ENCODE measurements around the gene ZNF148. TPM values are rescaled to one million over a fixed set of nuclear protein-coding genes. Genes with fewer than 3 reads are reported as not detected.

Gene ZNF148
- total RNA-seq, 1 experiment from 2014 or later, result 19.7 TPM

DNA sequence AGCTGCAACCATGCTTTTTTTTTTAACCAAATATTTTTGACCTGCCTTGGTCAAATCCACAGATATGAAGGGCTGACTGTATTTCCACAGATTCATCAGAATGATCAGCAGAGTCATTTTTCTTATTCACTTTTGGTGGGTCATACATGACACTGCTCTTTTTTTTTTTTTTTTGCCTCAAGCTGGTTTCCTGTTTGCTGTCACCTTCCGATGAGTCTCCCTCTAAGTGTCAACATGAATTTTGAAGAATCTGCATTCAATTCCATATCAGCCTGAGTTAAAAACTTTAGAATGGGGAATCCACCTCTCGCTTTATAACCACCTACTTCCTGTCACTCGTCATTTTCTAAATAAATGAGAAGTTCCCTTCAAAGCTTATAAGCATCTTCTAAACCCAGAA lies 160.4 kb downstream of the ZNF148 start:
- DNase-seq (ENCODE audit: low spot score) (no peak), ATAC-seq (no peak)
- Mint-ChIP-seq H3K36me3 (0 out of 2 replicates have a peak, but pooled peaks cover 2% of the 10 kb centered on the region), H3K4me1 (peaks cover 38% of the 10 kb centered on the region), H3K4me3 (no peak overlapping the region), H3K9me3 (no peaks in the 10 kb centered on the region), H3K27ac (no peak overlapping the region), H3K27me3 (ENCODE audit: low read depth) (peaks cover 13% of the 10 kb centered on the region; the same call in 1 of the 2 replicates)
- TF ChIP-seq EMX1 (CRISPR knock-in tag; IDR thresholded peaks at IDR 0.05) (no peak), MXD4 (CRISPR knock-in tag; IDR thresholded peaks at IDR 0.05; ENCODE audit: borderline replicate concordance) (no peak), JUN (CRISPR knock-in tag; IDR thresholded peaks at IDR 0.05) (no peak), TEAD4 (CRISPR knock-in tag; IDR thresholded peaks at IDR 0.05) (no peak), ZNF232 (CRISPR knock-in tag; IDR thresholded peaks at IDR 0.05) (no peak), FOXK1 (CRISPR knock-in tag; IDR thresholded peaks at IDR 0.05) (no peak), SMAD4 (CRISPR knock-in tag; IDR thresholded peaks at IDR 0.05) (no peak), SOX15 (CRISPR knock-in tag; IDR thresholded peaks at IDR 0.05) (no peak), ZNF671 (CRISPR knock-in tag; IDR thresholded peaks at IDR 0.05) (no peak), NR2C2 (CRISPR knock-in tag; IDR thresholded peaks at IDR 0.05) (no peak), HMGA2 (CRISPR knock-in tag; IDR thresholded peaks at IDR 0.05) (no peak), RELA (CRISPR knock-in tag; IDR thresholded peaks at IDR 0.05; ENCODE audit: borderline replicate concordance) (no peak), NR3C1 (CRISPR knock-in tag; conservative IDR thresholded peaks at IDR 0.05; ENCODE audit: low read depth) (no peak)
- TF ChIP-seq, protein P1, sequence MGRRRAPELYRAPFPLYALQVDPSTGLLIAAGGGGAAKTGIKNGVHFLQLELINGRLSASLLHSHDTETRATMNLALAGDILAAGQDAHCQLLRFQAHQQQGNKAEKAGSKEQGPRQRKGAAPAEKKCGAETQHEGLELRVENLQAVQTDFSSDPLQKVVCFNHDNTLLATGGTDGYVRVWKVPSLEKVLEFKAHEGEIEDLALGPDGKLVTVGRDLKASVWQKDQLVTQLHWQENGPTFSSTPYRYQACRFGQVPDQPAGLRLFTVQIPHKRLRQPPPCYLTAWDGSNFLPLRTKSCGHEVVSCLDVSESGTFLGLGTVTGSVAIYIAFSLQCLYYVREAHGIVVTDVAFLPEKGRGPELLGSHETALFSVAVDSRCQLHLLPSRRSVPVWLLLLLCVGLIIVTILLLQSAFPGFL (CRISPR knock-in tag; IDR thresholded peaks at IDR 0.05; ENCODE audit: borderline replicate concordance), result no peak
- TF ChIP-seq, protein P2, sequence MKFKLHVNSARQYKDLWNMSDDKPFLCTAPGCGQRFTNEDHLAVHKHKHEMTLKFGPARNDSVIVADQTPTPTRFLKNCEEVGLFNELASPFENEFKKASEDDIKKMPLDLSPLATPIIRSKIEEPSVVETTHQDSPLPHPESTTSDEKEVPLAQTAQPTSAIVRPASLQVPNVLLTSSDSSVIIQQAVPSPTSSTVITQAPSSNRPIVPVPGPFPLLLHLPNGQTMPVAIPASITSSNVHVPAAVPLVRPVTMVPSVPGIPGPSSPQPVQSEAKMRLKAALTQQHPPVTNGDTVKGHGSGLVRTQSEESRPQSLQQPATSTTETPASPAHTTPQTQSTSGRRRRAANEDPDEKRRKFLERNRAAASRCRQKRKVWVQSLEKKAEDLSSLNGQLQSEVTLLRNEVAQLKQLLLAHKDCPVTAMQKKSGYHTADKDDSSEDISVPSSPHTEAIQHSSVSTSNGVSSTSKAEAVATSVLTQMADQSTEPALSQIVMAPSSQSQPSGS (CRISPR knock-in tag; IDR thresholded peaks at IDR 0.05; ENCODE audit: borderline replicate concordance, low read depth), result no peak
- TF ChIP-seq, protein P3, sequence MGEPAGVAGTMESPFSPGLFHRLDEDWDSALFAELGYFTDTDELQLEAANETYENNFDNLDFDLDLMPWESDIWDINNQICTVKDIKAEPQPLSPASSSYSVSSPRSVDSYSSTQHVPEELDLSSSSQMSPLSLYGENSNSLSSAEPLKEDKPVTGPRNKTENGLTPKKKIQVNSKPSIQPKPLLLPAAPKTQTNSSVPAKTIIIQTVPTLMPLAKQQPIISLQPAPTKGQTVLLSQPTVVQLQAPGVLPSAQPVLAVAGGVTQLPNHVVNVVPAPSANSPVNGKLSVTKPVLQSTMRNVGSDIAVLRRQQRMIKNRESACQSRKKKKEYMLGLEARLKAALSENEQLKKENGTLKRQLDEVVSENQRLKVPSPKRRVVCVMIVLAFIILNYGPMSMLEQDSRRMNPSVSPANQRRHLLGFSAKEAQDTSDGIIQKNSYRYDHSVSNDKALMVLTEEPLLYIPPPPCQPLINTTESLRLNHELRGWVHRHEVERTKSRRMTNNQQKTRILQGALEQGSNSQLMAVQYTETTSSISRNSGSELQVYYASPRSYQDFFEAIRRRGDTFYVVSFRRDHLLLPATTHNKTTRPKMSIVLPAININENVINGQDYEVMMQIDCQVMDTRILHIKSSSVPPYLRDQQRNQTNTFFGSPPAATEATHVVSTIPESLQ (CRISPR knock-in tag; IDR thresholded peaks at IDR 0.05), result no peak
- TF ChIP-seq, protein P4, sequence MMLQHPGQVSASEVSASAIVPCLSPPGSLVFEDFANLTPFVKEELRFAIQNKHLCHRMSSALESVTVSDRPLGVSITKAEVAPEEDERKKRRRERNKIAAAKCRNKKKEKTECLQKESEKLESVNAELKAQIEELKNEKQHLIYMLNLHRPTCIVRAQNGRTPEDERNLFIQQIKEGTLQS (CRISPR knock-in tag; conservative IDR thresholded peaks at IDR 0.05), result no peak
- TF ChIP-seq, protein P5, sequence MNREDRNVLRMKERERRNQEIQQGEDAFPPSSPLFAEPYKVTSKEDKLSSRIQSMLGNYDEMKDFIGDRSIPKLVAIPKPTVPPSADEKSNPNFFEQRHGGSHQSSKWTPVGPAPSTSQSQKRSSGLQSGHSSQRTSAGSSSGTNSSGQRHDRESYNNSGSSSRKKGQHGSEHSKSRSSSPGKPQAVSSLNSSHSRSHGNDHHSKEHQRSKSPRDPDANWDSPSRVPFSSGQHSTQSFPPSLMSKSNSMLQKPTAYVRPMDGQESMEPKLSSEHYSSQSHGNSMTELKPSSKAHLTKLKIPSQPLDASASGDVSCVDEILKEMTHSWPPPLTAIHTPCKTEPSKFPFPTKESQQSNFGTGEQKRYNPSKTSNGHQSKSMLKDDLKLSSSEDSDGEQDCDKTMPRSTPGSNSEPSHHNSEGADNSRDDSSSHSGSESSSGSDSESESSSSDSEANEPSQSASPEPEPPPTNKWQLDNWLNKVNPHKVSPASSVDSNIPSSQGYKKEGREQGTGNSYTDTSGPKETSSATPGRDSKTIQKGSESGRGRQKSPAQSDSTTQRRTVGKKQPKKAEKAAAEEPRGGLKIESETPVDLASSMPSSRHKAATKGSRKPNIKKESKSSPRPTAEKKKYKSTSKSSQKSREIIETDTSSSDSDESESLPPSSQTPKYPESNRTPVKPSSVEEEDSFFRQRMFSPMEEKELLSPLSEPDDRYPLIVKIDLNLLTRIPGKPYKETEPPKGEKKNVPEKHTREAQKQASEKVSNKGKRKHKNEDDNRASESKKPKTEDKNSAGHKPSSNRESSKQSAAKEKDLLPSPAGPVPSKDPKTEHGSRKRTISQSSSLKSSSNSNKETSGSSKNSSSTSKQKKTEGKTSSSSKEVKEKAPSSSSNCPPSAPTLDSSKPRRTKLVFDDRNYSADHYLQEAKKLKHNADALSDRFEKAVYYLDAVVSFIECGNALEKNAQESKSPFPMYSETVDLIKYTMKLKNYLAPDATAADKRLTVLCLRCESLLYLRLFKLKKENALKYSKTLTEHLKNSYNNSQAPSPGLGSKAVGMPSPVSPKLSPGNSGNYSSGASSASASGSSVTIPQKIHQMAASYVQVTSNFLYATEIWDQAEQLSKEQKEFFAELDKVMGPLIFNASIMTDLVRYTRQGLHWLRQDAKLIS (CRISPR knock-in tag; IDR thresholded peaks at IDR 0.05; ENCODE audit: borderline replicate concordance), result no peak
- TF ChIP-seq, protein P6, sequence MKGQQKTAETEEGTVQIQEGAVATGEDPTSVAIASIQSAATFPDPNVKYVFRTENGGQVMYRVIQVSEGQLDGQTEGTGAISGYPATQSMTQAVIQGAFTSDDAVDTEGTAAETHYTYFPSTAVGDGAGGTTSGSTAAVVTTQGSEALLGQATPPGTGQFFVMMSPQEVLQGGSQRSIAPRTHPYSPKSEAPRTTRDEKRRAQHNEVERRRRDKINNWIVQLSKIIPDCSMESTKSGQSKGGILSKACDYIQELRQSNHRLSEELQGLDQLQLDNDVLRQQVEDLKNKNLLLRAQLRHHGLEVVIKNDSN (CRISPR knock-in tag; IDR thresholded peaks at IDR 0.05), result no peak
- TF ChIP-seq, protein P7, sequence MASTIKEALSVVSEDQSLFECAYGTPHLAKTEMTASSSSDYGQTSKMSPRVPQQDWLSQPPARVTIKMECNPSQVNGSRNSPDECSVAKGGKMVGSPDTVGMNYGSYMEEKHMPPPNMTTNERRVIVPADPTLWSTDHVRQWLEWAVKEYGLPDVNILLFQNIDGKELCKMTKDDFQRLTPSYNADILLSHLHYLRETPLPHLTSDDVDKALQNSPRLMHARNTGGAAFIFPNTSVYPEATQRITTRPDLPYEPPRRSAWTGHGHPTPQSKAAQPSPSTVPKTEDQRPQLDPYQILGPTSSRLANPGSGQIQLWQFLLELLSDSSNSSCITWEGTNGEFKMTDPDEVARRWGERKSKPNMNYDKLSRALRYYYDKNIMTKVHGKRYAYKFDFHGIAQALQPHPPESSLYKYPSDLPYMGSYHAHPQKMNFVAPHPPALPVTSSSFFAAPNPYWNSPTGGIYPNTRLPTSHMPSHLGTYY (CRISPR knock-in tag; IDR thresholded peaks at IDR 0.05), result no peak
- ChIA-PET CTCF (interaction anchor here (0.6 to 1.1 kb wide), 3 partner anchors 23 to 77 kb away, joined by 3 to 4 read pairs (median 3); no protein-coding TSS in a partner anchor), POLR2A (no interaction called here)
